ENCODE measurements around the gene CDK3.
A peak's percentile ranks its signal among the peaks of the same experiment; 100 is the strongest.
"Not testable (repeated sequence)": the region's sequence is repeated elsewhere in the genome, so short reads cannot be mapped to it uniquely, and the experiment has no call there.

The CDK3 gene

DNA sequence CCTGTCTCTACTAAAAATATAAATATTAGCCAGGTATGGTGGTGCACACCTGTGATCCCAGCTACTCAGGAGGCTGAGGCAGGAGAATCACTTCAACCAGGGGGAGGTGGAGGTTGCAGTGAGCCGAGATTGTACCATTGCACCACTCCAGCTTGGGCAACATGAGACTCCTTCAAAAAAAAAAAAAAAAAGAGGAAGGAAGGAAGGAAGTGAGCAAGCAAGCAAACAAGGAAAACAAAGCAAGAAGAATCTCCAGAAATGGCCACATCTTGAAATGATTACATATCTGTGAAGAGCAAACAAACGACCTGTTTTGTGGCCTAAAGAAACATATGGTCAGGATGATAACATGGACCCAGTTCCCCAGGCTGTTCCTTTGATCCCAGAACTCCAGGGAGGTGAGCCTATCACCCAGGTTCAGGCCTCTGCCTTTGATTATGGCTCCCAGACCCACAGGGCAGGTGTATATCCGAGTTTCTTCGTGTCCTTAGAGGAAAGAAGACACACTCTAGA, 30.6 kb upstream of the CDK3 start:
- in situ Hi-C loops (cut with HindIII; ENCODE audit: low pct_ligation_motif_present, low sequenced_read_pairs): no loop called here
- no peak for TF ChIP-seq CTCF (IDR thresholded peaks at IDR 0.05; ENCODE audit: low read depth, low read length, missing control alignments)
- Histone ChIP-seq H3K27ac (no peak overlapping the region), H3K36me3 (replicated peaks) (peaks cover 21% of the 10 kb centered on the region), H3K27me3 (replicated peaks) (no peaks in the 10 kb centered on the region), H3K4me3 (ENCODE audit: low read depth, low read length) (no peak overlapping the region)
- no peak for DNase-seq

- TF ChIP-seq CTCF (IDR thresholded peaks at IDR 0.05; ENCODE audit: low read depth, low read length, missing control alignments): no peak
- no peak overlapping the region for H3K27ac ChIP-seq
These were observed 30.0 kb upstream of the CDK3 start for GRCh38 chr17:75970626-75971025.

GRCh38 chr17:75975187-75975586, 25.5 kb upstream of the CDK3 start:
- H3K4me3 ChIP-seq (ENCODE audit: low read depth, low read length); DNase-seq; H3K27ac ChIP-seq; H3K27me3 ChIP-seq (replicated peaks); in situ Hi-C loops (cut with HindIII; ENCODE audit: low pct_ligation_motif_present, low sequenced_read_pairs): not testable (repeated sequence)
- H3K36me3 ChIP-seq (replicated peaks): peaks cover 14% of the 10 kb centered on the region

More at GRCh38 chr17:75970626-75971025, 30.0 kb upstream of the CDK3 start:
- Histone ChIP-seq H3K36me3 (replicated peaks) (peaks cover 21% of the 10 kb centered on the region), H3K4me3 (ENCODE audit: low read depth, low read length) (no peak overlapping the region), H3K27me3 (replicated peaks) (no peaks in the 10 kb centered on the region)
- in situ Hi-C loops (cut with HindIII; ENCODE audit: low pct_ligation_motif_present, low sequenced_read_pairs): no loop called here
- DNase-seq: no peak

- DNase-seq: no peak
- Histone ChIP-seq H3K27ac (no peak overlapping the region), H3K36me3 (replicated peaks) (peaks cover 13% of the 10 kb centered on the region), H3K4me3 (ENCODE audit: low read depth, low read length) (no peak overlapping the region), H3K27me3 (replicated peaks) (no peaks in the 10 kb centered on the region)
- TF ChIP-seq CTCF (IDR thresholded peaks at IDR 0.05; ENCODE audit: low read depth, low read length, missing control alignments): no peak
- in situ Hi-C loops (cut with HindIII; ENCODE audit: low pct_ligation_motif_present, low sequenced_read_pairs): no loop called here
These were observed 24.9 kb upstream of the CDK3 start for GRCh38 chr17:75975757-75976174.

DNA sequence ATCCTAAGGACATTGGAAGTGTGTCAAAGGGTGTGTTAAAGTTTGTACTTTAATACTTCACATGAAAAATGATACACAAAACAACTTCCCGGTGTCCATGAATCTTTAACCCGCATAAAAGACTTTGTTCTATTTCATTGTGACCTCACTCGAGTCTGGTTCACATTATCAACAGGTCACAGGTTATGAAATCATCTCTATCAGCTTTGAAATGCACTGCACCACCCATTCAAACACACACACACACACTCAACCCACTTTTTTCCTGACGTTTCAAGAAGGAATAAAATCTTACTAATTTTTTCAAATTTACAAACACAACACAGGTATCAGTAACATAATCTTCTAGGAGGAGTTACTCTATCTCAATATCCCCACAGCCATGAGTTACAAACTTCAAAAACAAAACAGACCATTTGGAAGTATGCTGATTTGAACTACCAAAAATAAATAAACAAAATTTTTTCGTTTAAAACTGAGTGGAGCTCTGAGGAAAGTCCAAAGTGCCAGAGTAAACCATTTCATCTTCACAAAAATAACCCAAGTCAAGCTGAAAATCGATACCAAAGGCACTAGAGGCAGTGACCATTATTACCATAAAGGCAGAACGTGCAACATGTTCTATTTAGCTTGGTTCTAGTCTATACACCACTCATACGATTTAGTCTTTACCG, 24.3 kb upstream of the CDK3 start:
- no peak for DNase-seq
- Histone ChIP-seq H3K36me3 (replicated peaks) (peaks cover 12% of the 10 kb centered on the region), H3K27ac (no peak overlapping the region), H3K27me3 (replicated peaks) (no peaks in the 10 kb centered on the region), H3K4me3 (ENCODE audit: low read depth, low read length) (no peak overlapping the region)
- TF ChIP-seq CTCF (IDR thresholded peaks at IDR 0.05; ENCODE audit: low read depth, low read length, missing control alignments): no peak
- in situ Hi-C loops (cut with HindIII; ENCODE audit: low pct_ligation_motif_present, low sequenced_read_pairs): no loop called here

DNA sequence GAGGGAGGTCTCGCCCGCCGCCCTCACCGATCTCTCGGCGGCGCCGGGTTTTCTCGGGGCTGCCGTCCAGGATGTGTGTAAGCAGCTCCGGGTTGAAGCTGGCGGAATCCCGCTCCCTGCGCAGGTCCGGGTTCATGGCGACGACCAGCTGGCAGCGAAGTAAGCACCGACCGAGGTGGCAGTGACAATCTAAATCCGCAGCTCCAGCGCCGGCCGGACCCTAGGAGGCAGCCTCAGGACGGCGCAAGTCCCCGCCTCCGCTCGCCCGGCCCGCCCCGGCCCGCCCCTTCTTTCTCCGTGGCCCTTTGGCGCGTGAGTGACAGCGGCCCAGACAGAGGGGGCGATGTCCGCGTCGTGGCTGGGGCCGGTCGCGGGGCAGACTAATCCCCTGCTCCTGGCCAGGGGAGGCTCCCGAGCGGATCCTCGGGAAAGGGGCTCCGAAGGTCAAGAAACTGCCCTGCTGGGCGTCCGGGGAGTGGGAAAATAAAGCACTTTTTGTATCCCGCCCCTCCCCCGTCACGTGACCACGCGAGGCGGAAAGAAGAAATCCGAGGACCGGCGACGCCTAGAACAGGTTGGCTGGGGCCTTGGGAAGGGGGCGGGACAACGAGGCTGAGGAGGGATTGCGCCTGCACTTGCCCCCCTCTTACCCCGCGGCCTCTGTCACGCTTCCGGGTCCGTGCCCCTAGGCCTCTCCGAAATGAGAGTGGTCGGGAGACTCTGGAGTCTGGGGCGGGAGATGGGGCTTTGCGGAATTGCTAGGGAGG, 21.5 kb upstream of the CDK3 start, which contains the start of the genes ACOX1 and TEN1:
TSS of gene ACOX1 (minus strand) at position 229 of the 767 bp plus-strand sequence. CDS start at position 136, 93 bp downstream.
TSS of gene TEN1 (plus strand) at position 303 of the 767 bp plus-strand sequence. CDS start 6,953 bp downstream, outside the sequence.
- Histone ChIP-seq H3K27ac (peak within 1 kb of the TSS; percentile 100), H3K36me3 (replicated peaks) (peaks cover 2% of the 10 kb centered on the region), H3K27me3 (replicated peaks) (no peaks in the 10 kb centered on the region), H3K4me3 (ENCODE audit: low read depth, low read length) (peak within 1 kb of the TSS; percentile 75)
- TF ChIP-seq CTCF (IDR thresholded peaks at IDR 0.05; ENCODE audit: low read depth, low read length, missing control alignments): peak; percentile 28
- peak; percentile 93 for DNase-seq
- in situ Hi-C loops (cut with HindIII; ENCODE audit: low pct_ligation_motif_present, low sequenced_read_pairs): no loop called here
